ENCODE data around the gene ADORA3. TPM values are rescaled to one million over a fixed set of nuclear protein-coding genes. Genes with fewer than 3 reads are reported as not detected.

ADORA3 gene
- total and polyA plus RNA-seq, 2 donors (not counting 1 experiment from before 2014, with no cell fraction given): not detected

DNA sequence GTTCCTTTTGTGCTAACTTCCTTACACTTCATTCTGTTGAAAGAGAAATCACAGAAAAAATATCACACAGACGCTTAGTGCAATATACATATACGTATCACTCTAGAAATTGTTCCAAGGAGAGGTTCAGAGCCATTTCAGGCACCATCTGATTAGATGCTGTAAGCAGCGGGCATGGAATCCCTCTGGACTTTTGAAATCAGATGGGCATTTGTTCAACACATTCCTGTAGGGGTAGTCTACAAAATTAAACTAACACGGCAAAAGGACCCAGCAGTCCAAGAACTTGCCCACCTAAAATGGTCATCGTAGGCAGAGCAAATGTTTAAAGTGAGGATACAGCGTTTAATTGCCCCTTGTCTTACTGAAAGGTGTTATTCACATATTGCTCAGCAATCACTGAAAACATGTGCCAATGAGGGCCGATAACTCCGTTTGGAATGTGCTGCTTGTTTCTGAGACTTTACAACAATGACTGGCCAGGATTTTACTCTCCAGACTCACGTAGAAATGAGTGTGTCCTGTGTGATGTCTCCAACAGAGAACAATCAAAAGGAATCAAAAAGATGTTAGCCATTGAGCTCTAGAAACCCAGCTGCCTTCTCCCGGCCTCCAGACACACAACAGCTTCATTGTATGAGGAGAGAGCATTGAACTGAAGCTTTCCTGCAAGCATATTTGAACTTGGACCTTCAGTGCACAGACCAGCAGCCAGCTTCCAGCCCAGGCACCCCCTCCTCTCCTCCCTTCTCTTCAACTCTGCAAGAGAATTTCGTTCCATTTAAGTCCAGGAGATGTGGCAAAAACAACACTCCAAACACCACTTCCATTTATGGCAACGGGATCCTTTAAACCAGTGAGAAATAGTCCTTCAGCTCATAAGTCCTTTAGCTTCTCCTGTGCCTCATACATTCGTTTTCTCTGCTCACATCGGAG is 32.1 kb upstream of the ADORA3 start:
- H2AFZ ChIP-seq (ENCODE audit: low read length): no peak overlapping the region

DNA sequence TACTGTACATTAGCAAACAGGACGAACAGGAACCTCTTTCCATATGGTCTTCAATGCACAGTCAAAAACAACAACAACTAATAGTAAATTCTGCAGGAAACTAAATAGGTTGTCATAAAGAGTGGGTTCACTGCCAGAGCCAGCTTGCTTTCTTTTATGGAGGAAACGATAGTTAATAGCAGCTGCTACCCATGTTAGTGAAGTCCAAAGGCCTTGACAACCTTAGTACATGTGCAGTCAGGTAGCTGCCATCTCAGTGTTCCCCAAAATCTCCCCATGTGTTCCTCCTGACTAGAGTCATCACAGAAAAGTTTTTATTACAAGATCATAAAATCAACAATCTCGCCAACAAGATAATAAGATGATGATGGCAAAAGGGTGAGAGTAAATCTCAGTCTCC is 16.6 kb upstream of the ADORA3 start:
- no peak overlapping the region for H3K4me3 ChIP-seq (replicated peaks in 1 of 4; ENCODE audit: control extremely low read depth in 1 of 4, insufficient read depth in 1 of 4, low read depth in 3 of 4, low read length in 4 of 4)
- no peak for TF ChIP-seq EZH2 (IDR thresholded peaks at IDR 0.05; ENCODE audit: low read length, missing control alignments)
- TF ChIP-seq, protein P1, sequence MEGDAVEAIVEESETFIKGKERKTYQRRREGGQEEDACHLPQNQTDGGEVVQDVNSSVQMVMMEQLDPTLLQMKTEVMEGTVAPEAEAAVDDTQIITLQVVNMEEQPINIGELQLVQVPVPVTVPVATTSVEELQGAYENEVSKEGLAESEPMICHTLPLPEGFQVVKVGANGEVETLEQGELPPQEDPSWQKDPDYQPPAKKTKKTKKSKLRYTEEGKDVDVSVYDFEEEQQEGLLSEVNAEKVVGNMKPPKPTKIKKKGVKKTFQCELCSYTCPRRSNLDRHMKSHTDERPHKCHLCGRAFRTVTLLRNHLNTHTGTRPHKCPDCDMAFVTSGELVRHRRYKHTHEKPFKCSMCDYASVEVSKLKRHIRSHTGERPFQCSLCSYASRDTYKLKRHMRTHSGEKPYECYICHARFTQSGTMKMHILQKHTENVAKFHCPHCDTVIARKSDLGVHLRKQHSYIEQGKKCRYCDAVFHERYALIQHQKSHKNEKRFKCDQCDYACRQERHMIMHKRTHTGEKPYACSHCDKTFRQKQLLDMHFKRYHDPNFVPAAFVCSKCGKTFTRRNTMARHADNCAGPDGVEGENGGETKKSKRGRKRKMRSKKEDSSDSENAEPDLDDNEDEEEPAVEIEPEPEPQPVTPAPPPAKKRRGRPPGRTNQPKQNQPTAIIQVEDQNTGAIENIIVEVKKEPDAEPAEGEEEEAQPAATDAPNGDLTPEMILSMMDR (conservative IDR thresholded peaks at IDR 0.05 in 1 of 2, IDR thresholded peaks at IDR 0.05 in 1 of 2; ENCODE audit: low read depth in 1 of 2, low read length in 2 of 2): no peak
- H3K4me1 ChIP-seq (ENCODE audit: control insufficient read depth, extremely low read depth, insufficient read depth, low read length): peaks cover 2% of the 10 kb centered on the region
- H4K20me1 ChIP-seq (ENCODE audit: control insufficient read depth, extremely low read depth, insufficient read depth, low read length): no peaks in the 10 kb centered on the region
- H3K27me3 ChIP-seq (ENCODE audit: control insufficient read depth, insufficient read depth, low read length): no peaks in the 10 kb centered on the region
- no peak overlapping the region for H3K27ac ChIP-seq (ENCODE audit: insufficient read depth, low read length)
- H3K36me3 ChIP-seq (ENCODE audit: control insufficient read depth, insufficient read depth, low read length): no peaks in the 10 kb centered on the region
- DNase-seq (ENCODE audit: low read depth in 2 of 2): no peak
- H3K79me2 ChIP-seq (ENCODE audit: control insufficient read depth, insufficient read depth, low read length): no peaks in the 10 kb centered on the region
- H3K4me2 ChIP-seq (ENCODE audit: extremely low read depth, insufficient read depth, low read length): no peak overlapping the region
- H2AFZ ChIP-seq (ENCODE audit: low read length): no peak overlapping the region
- H3K9ac ChIP-seq (ENCODE audit: insufficient read depth, low read length): no peak overlapping the region
- H3K9me3 ChIP-seq (ENCODE audit: control insufficient read depth, insufficient read depth, low read depth, low read length): no peaks in the 10 kb centered on the region

More for the DNA sequence above, 32.1 kb upstream of the ADORA3 start:
- Histone ChIP-seq H4K20me1 (ENCODE audit: control insufficient read depth, extremely low read depth, insufficient read depth, low read length) (no peaks in the 10 kb centered on the region), H3K79me2 (ENCODE audit: control insufficient read depth, insufficient read depth, low read length) (no peaks in the 10 kb centered on the region), H3K36me3 (ENCODE audit: control insufficient read depth, insufficient read depth, low read length) (no peaks in the 10 kb centered on the region), H3K27ac (ENCODE audit: insufficient read depth, low read length) (no peak overlapping the region), H3K9ac (ENCODE audit: insufficient read depth, low read length) (no peak overlapping the region), H3K27me3 (ENCODE audit: control insufficient read depth, insufficient read depth, low read length) (no peaks in the 10 kb centered on the region), H3K9me3 (ENCODE audit: control insufficient read depth, insufficient read depth, low read depth, low read length) (no peaks in the 10 kb centered on the region), H3K4me1 (ENCODE audit: control insufficient read depth, extremely low read depth, insufficient read depth, low read length) (peaks cover 2% of the 10 kb centered on the region), H3K4me3 (replicated peaks in 1 of 4; ENCODE audit: control extremely low read depth in 1 of 4, insufficient read depth in 1 of 4, low read depth in 3 of 4, low read length in 4 of 4) (no peak overlapping the region), H3K4me2 (ENCODE audit: extremely low read depth, insufficient read depth, low read length) (no peak overlapping the region)
- TF ChIP-seq, protein P1 (conservative IDR thresholded peaks at IDR 0.05 in 1 of 2, IDR thresholded peaks at IDR 0.05 in 1 of 2; ENCODE audit: low read depth in 1 of 2, low read length in 2 of 2): no peak
- TF ChIP-seq EZH2 (IDR thresholded peaks at IDR 0.05; ENCODE audit: low read length, missing control alignments): no peak
- peak; percentile 8 to 45 for DNase-seq (ENCODE audit: low read depth in 2 of 2)

DNA sequence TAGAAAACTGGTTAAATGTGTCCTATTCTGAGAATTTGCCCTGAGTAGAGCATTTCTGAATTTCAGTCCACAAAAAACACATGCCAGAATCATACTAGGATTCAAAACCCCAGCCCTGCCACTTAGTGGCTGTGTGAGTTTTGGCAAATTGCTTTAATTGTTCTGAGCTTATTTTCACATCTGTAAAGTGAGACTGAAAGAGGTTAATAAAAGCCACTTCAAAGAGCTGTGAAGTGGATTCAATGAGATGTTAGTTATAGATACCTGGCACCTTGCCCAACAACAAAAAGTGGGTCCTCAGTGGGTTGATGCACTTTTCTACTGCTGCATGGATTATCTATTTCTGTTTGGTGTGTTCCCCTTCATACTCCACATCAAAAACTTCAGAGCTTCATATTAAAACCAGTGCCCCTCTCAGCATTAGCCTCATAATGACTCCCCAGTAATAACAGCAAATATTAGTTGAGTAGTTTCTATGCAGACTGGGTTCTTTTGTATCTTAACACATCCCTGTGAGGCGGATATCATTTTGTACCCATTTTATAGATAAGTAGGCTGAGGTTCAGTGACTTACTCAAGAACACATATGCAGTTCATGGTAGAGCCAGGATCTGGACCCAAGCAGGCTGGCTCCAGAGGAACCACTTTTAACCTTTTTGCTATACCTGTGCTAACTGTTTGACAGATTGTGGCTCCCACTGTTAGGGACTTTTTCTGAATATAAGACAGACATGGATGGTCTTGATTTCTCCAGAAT is 14.2 kb upstream of the ADORA3 start:
- Histone ChIP-seq H3K27me3 (ENCODE audit: control insufficient read depth, insufficient read depth, low read length) (no peaks in the 10 kb centered on the region), H3K27ac (ENCODE audit: insufficient read depth, low read length) (no peak overlapping the region), H2AFZ (ENCODE audit: low read length) (no peak overlapping the region), H3K36me3 (ENCODE audit: control insufficient read depth, insufficient read depth, low read length) (no peaks in the 10 kb centered on the region), H3K4me1 (ENCODE audit: control insufficient read depth, extremely low read depth, insufficient read depth, low read length) (peaks cover 2% of the 10 kb centered on the region), H3K79me2 (ENCODE audit: control insufficient read depth, insufficient read depth, low read length) (no peaks in the 10 kb centered on the region), H4K20me1 (ENCODE audit: control insufficient read depth, extremely low read depth, insufficient read depth, low read length) (no peaks in the 10 kb centered on the region), H3K9ac (ENCODE audit: insufficient read depth, low read length) (no peak overlapping the region), H3K9me3 (ENCODE audit: control insufficient read depth, insufficient read depth, low read depth, low read length) (no peaks in the 10 kb centered on the region), H3K4me2 (ENCODE audit: extremely low read depth, insufficient read depth, low read length) (no peak overlapping the region), H3K4me3 (replicated peaks in 1 of 4; ENCODE audit: control extremely low read depth in 1 of 4, insufficient read depth in 1 of 4, low read depth in 3 of 4, low read length in 4 of 4) (no peak overlapping the region)
- TF ChIP-seq EZH2 (IDR thresholded peaks at IDR 0.05; ENCODE audit: low read length, missing control alignments): no peak
- TF ChIP-seq, protein P1 (conservative IDR thresholded peaks at IDR 0.05 in 1 of 2, IDR thresholded peaks at IDR 0.05 in 1 of 2; ENCODE audit: low read depth in 1 of 2, low read length in 2 of 2): no peak
- no peak for DNase-seq (ENCODE audit: low read depth in 2 of 2)
